HepG2 (cell line): ENCODE data around the gene AUP1. TPM values are rescaled to one million over a fixed set of nuclear protein-coding genes. Genes with fewer than 3 reads are reported as not detected.

Experiments
- BRF2 ChIP-seq: sonication (generic); formaldehyde crosslinking; IDR thresholded peaks from 2 replicates; pipeline ENCODE4 v1.8.1; 2022; ENCODE audit warnings: mild to moderate bottlenecking, missing genetic modification reagents
- DNMT1 ChIP-seq: sonication (generic); formaldehyde crosslinking; IDR thresholded peaks from 2 replicates; pipeline ENCODE4 v1.5.1; 2020; ENCODE audit warnings: mild to moderate bottlenecking, missing genetic modification reagents
- EP300 ChIP-seq, 3 experiments: sonication (generic) in 1 of 3; formaldehyde crosslinking in 1 of 3; IDR thresholded peaks; 2 replicates each; pipeline versions ENCODE4 v1.5.1 to v1.6.1; 2011 to 2020; ENCODE audit warnings: low read depth in 2 of 3, low read length in 2 of 3, borderline replicate concordance in 1 of 3, improper control_type of control experiment in 1 of 3, mild to moderate bottlenecking in 1 of 3, missing genetic modification reagents in 1 of 3, moderate library complexity in 1 of 3
- GLI4 ChIP-seq: sonication (generic); formaldehyde crosslinking; IDR thresholded peaks from 2 replicates; pipeline ENCODE4 v1.5.1; 2020; ENCODE audit warnings: missing genetic modification reagents, mild to moderate bottlenecking, moderate library complexity, borderline replicate concordance
- KDM6A ChIP-seq: IDR thresholded peaks from 2 replicates; pipeline ENCODE4 v1.6.1; 2016; ENCODE audit warnings: low read depth
- MIER3 ChIP-seq: IDR thresholded peaks from 2 replicates; pipeline ENCODE4 v1.6.1; 2016; ENCODE audit warnings: missing compliant biosample characterization, borderline replicate concordance
- NFIB ChIP-seq: sonication (generic); formaldehyde crosslinking; IDR thresholded peaks from 2 replicates; pipeline ENCODE4 v1.9.0; 2021; ENCODE audit warnings: missing genetic modification reagents, mild to moderate bottlenecking, borderline replicate concordance
- PAWR ChIP-seq: sonication (generic); formaldehyde crosslinking; IDR thresholded peaks from 2 replicates; pipeline ENCODE4 v1.4.0; 2020; ENCODE audit warnings: missing genetic modification reagents, mild to moderate bottlenecking, borderline replicate concordance
- PAX8 ChIP-seq: sonication (generic); formaldehyde crosslinking; IDR thresholded peaks from 2 replicates; pipeline ENCODE4 v1.8.0; 2022; ENCODE audit warnings: mild to moderate bottlenecking, missing genetic modification reagents, borderline replicate concordance
- SIN3B ChIP-seq: fragments of 150-350 bp; IDR thresholded peaks from 2 replicates; pipeline ENCODE4 v1.6.1; 2014; ENCODE audit warnings: low read length
- TP53 ChIP-seq: sonication (generic); formaldehyde crosslinking; conservative IDR thresholded peaks from 2 replicates; pipeline ENCODE4 v1.4.0; 2020; ENCODE audit warnings: missing genetic modification reagents
- TRAFD1 ChIP-seq: sonication (generic); formaldehyde crosslinking; IDR thresholded peaks from 2 replicates; pipeline ENCODE4 v1.5.1; 2020; ENCODE audit warnings: missing genetic modification reagents, mild to moderate bottlenecking, borderline replicate concordance
- ZBTB40 ChIP-seq, 2 experiments: fragments of 450-650 bp in 1 of 2; sonication (generic) in 1 of 2; formaldehyde crosslinking in 1 of 2; IDR thresholded peaks; 2 replicates each; pipeline versions ENCODE4 v1.6.1 to v1.8.0; 2016 to 2022; ENCODE audit warnings: antibody characterized with exemption in 1 of 2, mild to moderate bottlenecking in 1 of 2, missing genetic modification reagents in 1 of 2
- ZNF354B ChIP-seq: sonication (generic); formaldehyde crosslinking; IDR thresholded peaks from 2 replicates; pipeline ENCODE4 v1.8.0; 2022; ENCODE audit warnings: mild to moderate bottlenecking, missing genetic modification reagents
- ZNF446 ChIP-seq: sonication (generic); formaldehyde crosslinking; IDR thresholded peaks from 2 replicates; pipeline ENCODE4 v1.5.0; 2020; ENCODE audit warnings: mild to moderate bottlenecking, missing genetic modification reagents
- ZNF619 ChIP-seq: sonication (generic); formaldehyde crosslinking; IDR thresholded peaks from 2 replicates; pipeline ENCODE4 v1.4.0; 2020; ENCODE audit warnings: mild to moderate bottlenecking, missing genetic modification reagents
- polyA plus RNA-seq, 8 experiments: library from polyadenylated mRNA; depleted of rRNA in 3 of 8; stranded (reverse) in 7 of 8; unstranded in 1 of 8; fragments of >200 nt; fragmentation: Illumina TruSeq in 4 of 8; extraction: Trizol in 4 of 8; gene quantifications; 2 replicates each; pipeline versions ENCODE4 v1.2.1 to v1.2.3, GENCODE V29; 2011 to 2016; ENCODE audit warnings: low read depth in 4 of 8, missing spikeins in 1 of 8, mixed read lengths in 1 of 8; ENCODE audit not compliant: insufficient read depth in 1 of 8
- total RNA-seq, 5 experiments: library from RNA; depleted of rRNA; stranded (reverse); fragments of >200 nt; fragmentation: Illumina TruSeq; extraction: Trizol; gene quantifications; 2 replicates each; pipeline ENCODE4 v1.2.3, GENCODE V29; 2016; ENCODE audit warnings: low read depth in 1 of 5

The AUP1 gene
- total and polyA plus RNA-seq, 2 of the 13 experiments (the other 11 are each of a cell fraction or from before 2014, with no cell fraction given), result 174 to 267 TPM

GRCh38 chr2:74525717-74526648, 3.5 kb downstream of the AUP1 start, which contains the start of gene DQX1 (continued):
- no peak for TF ChIP-seq TRAFD1
- no peak for TF ChIP-seq PAX8 (CRISPR knock-in tag)
- 0 out of 2 replicates have a peak, but pooled peaks have one; percentile 71 for TF ChIP-seq GLI4 (CRISPR knock-in tag)
- no peak for TF ChIP-seq KDM6A (CRISPR knock-in tag)
- no peak for TF ChIP-seq PAWR (CRISPR knock-in tag)
- no peak for TF ChIP-seq BRF2 (CRISPR knock-in tag)
- peak; percentile 83; the same call in 1 of the 2 replicates for TF ChIP-seq MIER3 (CRISPR knock-in tag)
- no peak for TF ChIP-seq ZBTB40 (IDR thresholded peaks at IDR 0.05)
- no peak for TF ChIP-seq ZBTB40 (CRISPR knock-in tag; IDR thresholded peaks at IDR 0.05)
- TF ChIP-seq NFIB (CRISPR knock-in tag), result no peak
- peak; percentile 25 to 73; a peak in 2 of 4 replicates for TF ChIP-seq EP300 (IDR thresholded peaks at IDR 0.05; ENCODE audit: low read depth in 2 of 2, low read length in 2 of 2)
- 0 out of 2 replicates have a peak, but pooled peaks have one; percentile 22 for TF ChIP-seq EP300 (CRISPR knock-in tag; IDR thresholded peaks at IDR 0.05; ENCODE audit: borderline replicate concordance)
- no peak for TF ChIP-seq ZNF619 (CRISPR knock-in tag)
- no peak for TF ChIP-seq DNMT1 (CRISPR knock-in tag)
- no peak for TF ChIP-seq ZNF446
- no peak for TF ChIP-seq SIN3B
- TF ChIP-seq ZNF354B (CRISPR knock-in tag), result no peak
- no peak for TF ChIP-seq TP53 (CRISPR knock-in tag)
